A549 (cell line): ENCODE data around the gene STK33. TPM values are rescaled to one million over a fixed set of nuclear protein-coding genes. Genes with fewer than 3 reads are reported as not detected.

Source experiments
- ATAC-seq, 2 experiments: fragments of 200-7000 bp in 1 of 2; fragments of >200 bp in 1 of 2; cut with Nextera tagmentation in 1 of 2; cut with Tn5 transposase in 1 of 2; 3 replicates each; pipeline versions ENCODE4 v1.8.0 to v1.9.1; 2018 to 2020; ENCODE audit warnings: mild to moderate bottlenecking in 1 of 2, moderate library complexity in 1 of 2
- CTCF ChIA-PET: fragments of 300-600 bp; sonication (Branson Sonifier 250); formaldehyde crosslinking; extraction: SDS; loops from one replicate; lab custom pipeline; 2021; ENCODE audit warnings: antibody characterized with exemption, inconsistent platforms; lab: Yijun Ruan, JAX
- POLR2A ChIA-PET: fragments of 350-600 bp; formaldehyde crosslinking; extraction: SDS; loops from one replicate; lab custom pipeline; 2021; ENCODE audit warnings: antibody characterized with exemption, inconsistent platforms; lab: Yijun Ruan, JAX
- DNase-seq, 2 experiments: peaks; one replicate each; pipeline versions ENCODE4 v3.0.0 to v3.0.0-alpha.2; 2011 to 2016; ENCODE audit warnings: low read depth in 1 of 2, low spot score in 1 of 2
- FAIRE-seq: peaks from 2 replicates; lab custom pipeline; 2011; peaks lifted over from hg19 to GRCh38; lab: Jason Lieb, UNC
- H3K27ac ChIP-seq, 2 experiments: fragments of >200 bp; sonication (Bioruptor Twin); formaldehyde crosslinking; 3 replicates each; pipeline ENCODE4 v1.5.1; 2016 to 2017
- H3K4me1 ChIP-seq: fragments of >200 bp; sonication (Bioruptor Twin); formaldehyde crosslinking; 3 replicates; pipeline ENCODE4 v1.6.1; 2016
- H3K4me2 ChIP-seq: fragments of >200 bp; sonication (Bioruptor Twin); formaldehyde crosslinking; 3 replicates; pipeline ENCODE4 v1.6.1; 2016
- H3K4me3 ChIP-seq: fragments of >200 bp; sonication (Bioruptor Twin); formaldehyde crosslinking; 3 replicates; pipeline ENCODE4 v1.5.1; 2016
- H3K9me3 ChIP-seq: fragments of >200 bp; sonication (Bioruptor Twin); formaldehyde crosslinking; 3 replicates; pipeline ENCODE4 v1.6.1; 2016
- CTCF ChIP-seq: fragments of >200 bp; sonication (Bioruptor Twin); formaldehyde crosslinking; IDR thresholded peaks from 3 replicates; pipeline ENCODE4 v1.5.1; 2016
- E2F6 ChIP-seq: IDR thresholded peaks from 2 replicates; pipeline ENCODE4 v1.6.1; 2012; ENCODE audit warnings: low read depth, borderline replicate concordance
- EHMT2 ChIP-seq: fragments of 200-600 bp; sonication (generic); IDR thresholded peaks from 2 replicates; pipeline ENCODE4 v1.6.1; 2016; ENCODE audit warnings: antibody characterized with exemption, low read depth, mild to moderate bottlenecking, moderate library complexity
- ELK1 ChIP-seq: fragments of 150-350 bp; IDR thresholded peaks from 2 replicates; pipeline ENCODE4 v1.6.1; 2014; ENCODE audit warnings: low read depth, mild to moderate bottlenecking, low read length
- EP300 ChIP-seq, 2 experiments: fragments of >200 bp; sonication (Bioruptor Twin); formaldehyde crosslinking; IDR thresholded peaks; 2 replicates in 1 of 2; 3 replicates in 1 of 2; pipeline ENCODE4 v1.6.1; 2016 to 2017
- ESRRA ChIP-seq: fragments of 150-350 bp; IDR thresholded peaks from 2 replicates; pipeline ENCODE4 v1.6.1; 2014; ENCODE audit warnings: mild to moderate bottlenecking, low read length, borderline replicate concordance
- FOSL2 ChIP-seq, 2 experiments: fragments of 450-650 bp in 1 of 2; fragments of >200 bp in 1 of 2; sonication (Bioruptor Twin) in 1 of 2; formaldehyde crosslinking; IDR thresholded peaks; 2 replicates each; pipeline versions ENCODE4 v1.5.0 to v1.6.1; 2016 to 2020; ENCODE audit warnings: mild to moderate bottlenecking in 1 of 2, moderate library complexity in 1 of 2
- JUN ChIP-seq, 2 experiments: fragments of >200 bp; sonication (Bioruptor Twin); formaldehyde crosslinking; IDR thresholded peaks; 2 replicates in 1 of 2; 3 replicates in 1 of 2; pipeline ENCODE4 v1.6.1; 2016 to 2017
- JUNB ChIP-seq: fragments of >200 bp; sonication (Bioruptor Twin); formaldehyde crosslinking; IDR thresholded peaks from 2 replicates; pipeline ENCODE4 v1.6.1; 2016
- MAFK ChIP-seq: fragments of 450-650 bp; IDR thresholded peaks from 2 replicates; pipeline ENCODE4 v1.6.1; 2014; ENCODE audit not compliant: partially characterized antibody
- PHF8 ChIP-seq: fragments of 200-600 bp; sonication (generic); IDR thresholded peaks from 2 replicates; pipeline ENCODE4 v1.6.1; 2016; ENCODE audit warnings: low read depth, mild to moderate bottlenecking, antibody characterized with exemption, moderate library complexity, borderline replicate concordance
- POLR2A ChIP-seq: IDR thresholded peaks from 2 replicates; pipeline ENCODE4 v1.6.1; 2012; ENCODE audit warnings: mild to moderate bottlenecking, low read length
- SREBF2 ChIP-seq: fragments of 450-650 bp; IDR thresholded peaks from 2 replicates; pipeline ENCODE4 v1.6.1; 2014; ENCODE audit warnings: mild to moderate bottlenecking, moderate library complexity
- WGBS: methylation state at CpG from one replicate; pipeline ENCODE4 v1.1.6; 2017; ENCODE audit errors: missing lambda C conversion rate; 5-methylcytosine and 5-hydroxymethylcytosine counted together
- polyA plus RNA-seq, 4 experiments: library from polyadenylated mRNA; depleted of rRNA in 3 of 4; stranded (reverse); fragments of >200 nt; fragmentation: RNase III in 1 of 4; extraction: RNeasy Plus Mini Kit Qiagen cat#74134 plus additional on column Dnase treatment in 1 of 4; gene quantifications; 2 replicates in 3 of 4; 3 replicates in 1 of 4; pipeline ENCODE4 v1.2.3, GENCODE V29; 2011 to 2017
- TF ChIP-seq, protein P1 (sequence below): fragments of 450-650 bp; IDR thresholded peaks from 2 replicates; pipeline ENCODE4 v1.6.1; 2014; ENCODE audit warnings: antibody characterized with exemption
- TF ChIP-seq, protein P2 (sequence below): fragments of 200-600 bp; sonication (generic); IDR thresholded peaks from 2 replicates; pipeline ENCODE4 v1.6.1; 2016; ENCODE audit warnings: antibody characterized with exemption, mild to moderate bottlenecking, moderate library complexity

Gene STK33
- polyA plus RNA-seq, 2 of the 4 experiments (the other 2 are of a cell fraction): 5.2 to 5.8 TPM

DNA sequence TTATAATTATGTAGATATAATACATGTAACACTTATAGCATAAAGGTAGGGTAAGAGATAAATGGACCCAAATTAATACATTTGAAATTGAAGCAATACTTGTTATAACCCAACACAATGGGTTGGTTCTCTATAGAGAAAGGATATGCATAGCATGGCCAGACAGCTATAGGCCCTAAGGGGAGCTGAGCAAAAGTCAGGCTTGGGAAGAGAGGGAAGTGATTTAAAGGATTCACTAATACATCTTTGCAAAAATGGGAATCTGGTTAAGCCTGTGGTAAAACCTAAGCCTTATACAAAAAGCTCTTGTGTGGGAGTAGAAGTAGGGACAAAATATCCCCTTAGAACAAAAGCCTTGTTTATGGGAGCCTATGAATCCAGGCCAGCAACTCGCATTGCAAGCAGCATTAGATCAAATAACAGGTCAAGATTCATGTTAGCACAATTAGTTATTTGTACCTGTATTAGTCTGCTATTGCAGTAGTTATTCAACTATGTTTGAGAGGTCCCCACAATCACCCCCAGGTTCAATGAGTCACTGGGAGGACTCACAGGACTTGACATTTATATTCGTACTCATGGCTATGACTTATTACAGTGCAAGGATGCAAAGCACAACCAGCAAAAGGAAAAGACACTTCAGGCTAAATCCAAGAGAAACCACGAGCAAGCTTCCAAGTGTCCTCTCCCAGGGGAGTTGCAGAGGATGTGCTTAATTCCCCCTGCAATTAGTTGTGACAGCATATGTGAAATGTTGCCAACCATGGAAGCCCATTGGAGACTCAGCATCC lies 185.7 kb downstream of the STK33 start (continued):
- TF ChIP-seq ESRRA: no peak
- no peak for TF ChIP-seq POLR2A
- TF ChIP-seq, protein P1, sequence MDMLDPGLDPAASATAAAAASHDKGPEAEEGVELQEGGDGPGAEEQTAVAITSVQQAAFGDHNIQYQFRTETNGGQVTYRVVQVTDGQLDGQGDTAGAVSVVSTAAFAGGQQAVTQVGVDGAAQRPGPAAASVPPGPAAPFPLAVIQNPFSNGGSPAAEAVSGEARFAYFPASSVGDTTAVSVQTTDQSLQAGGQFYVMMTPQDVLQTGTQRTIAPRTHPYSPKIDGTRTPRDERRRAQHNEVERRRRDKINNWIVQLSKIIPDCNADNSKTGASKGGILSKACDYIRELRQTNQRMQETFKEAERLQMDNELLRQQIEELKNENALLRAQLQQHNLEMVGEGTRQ: no peak
- TF ChIP-seq EP300 (IDR thresholded peaks at IDR 0.05): no peak

- H3K27ac ChIP-seq: no peak overlapping the region
- ATAC-seq (no peak), DNase-seq (no peak), FAIRE-seq (no peak)
- no peaks in the 10 kb centered on the region for H3K4me1 ChIP-seq
- no peak overlapping the region for H3K4me3 ChIP-seq
- 13% methylated on average over 1 of the region's 1 CpG for WGBS
- H3K4me2 ChIP-seq: no peak overlapping the region
- H3K9me3 ChIP-seq: no peaks in the 10 kb centered on the region
- ChIA-PET POLR2A (no interaction called here), CTCF (interaction anchor here (0.8 kb wide), 1 partner anchor 160 kb away, joined by 3 read pairs; no protein-coding TSS in a partner anchor)
- TF ChIP-seq FOSL2 (IDR thresholded peaks at IDR 0.05) (no peak), FOSL2 (CRISPR knock-in tag; IDR thresholded peaks at IDR 0.05) (no peak)
- TF ChIP-seq, protein P2, sequence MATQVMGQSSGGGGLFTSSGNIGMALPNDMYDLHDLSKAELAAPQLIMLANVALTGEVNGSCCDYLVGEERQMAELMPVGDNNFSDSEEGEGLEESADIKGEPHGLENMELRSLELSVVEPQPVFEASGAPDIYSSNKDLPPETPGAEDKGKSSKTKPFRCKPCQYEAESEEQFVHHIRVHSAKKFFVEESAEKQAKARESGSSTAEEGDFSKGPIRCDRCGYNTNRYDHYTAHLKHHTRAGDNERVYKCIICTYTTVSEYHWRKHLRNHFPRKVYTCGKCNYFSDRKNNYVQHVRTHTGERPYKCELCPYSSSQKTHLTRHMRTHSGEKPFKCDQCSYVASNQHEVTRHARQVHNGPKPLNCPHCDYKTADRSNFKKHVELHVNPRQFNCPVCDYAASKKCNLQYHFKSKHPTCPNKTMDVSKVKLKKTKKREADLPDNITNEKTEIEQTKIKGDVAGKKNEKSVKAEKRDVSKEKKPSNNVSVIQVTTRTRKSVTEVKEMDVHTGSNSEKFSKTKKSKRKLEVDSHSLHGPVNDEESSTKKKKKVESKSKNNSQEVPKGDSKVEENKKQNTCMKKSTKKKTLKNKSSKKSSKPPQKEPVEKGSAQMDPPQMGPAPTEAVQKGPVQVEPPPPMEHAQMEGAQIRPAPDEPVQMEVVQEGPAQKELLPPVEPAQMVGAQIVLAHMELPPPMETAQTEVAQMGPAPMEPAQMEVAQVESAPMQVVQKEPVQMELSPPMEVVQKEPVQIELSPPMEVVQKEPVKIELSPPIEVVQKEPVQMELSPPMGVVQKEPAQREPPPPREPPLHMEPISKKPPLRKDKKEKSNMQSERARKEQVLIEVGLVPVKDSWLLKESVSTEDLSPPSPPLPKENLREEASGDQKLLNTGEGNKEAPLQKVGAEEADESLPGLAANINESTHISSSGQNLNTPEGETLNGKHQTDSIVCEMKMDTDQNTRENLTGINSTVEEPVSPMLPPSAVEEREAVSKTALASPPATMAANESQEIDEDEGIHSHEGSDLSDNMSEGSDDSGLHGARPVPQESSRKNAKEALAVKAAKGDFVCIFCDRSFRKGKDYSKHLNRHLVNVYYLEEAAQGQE: peak; percentile 88
These were observed 190.7 kb downstream of the STK33 start for GRCh38 chr11:8403310-8403709.

DNA sequence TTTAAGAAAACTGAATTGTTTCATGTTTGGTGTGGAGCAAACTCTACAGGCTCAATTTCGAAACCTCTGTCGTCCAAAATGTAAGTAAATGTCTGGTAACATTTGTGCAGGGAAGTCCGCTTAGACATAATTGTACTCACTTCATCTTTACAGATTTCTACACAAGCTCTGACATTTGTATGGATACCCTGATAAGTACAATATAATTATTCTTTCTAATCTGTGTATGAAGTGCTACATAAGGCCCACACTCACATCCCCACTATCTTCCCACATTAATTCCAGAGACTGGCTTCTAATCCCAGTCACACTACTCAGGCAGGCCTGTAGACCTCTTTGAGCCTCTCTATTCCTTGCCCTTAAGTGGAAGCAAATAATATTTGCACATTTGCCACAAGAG lies 201.1 kb downstream of the STK33 start:
- ChIA-PET CTCF (interaction anchor here (1.1 to 1.2 kb wide), 2 partner anchors 28 to 174 kb away, joined by 3 read pairs; no protein-coding TSS in a partner anchor), POLR2A (no interaction called here)
- 75% methylated on average over 3 of the region's 3 CpGs for WGBS
- ATAC-seq (no peak), DNase-seq (no peak), FAIRE-seq (no peak)
- no peak overlapping the region for H3K4me2 ChIP-seq
- no peak overlapping the region for H3K4me3 ChIP-seq
- no peaks in the 10 kb centered on the region for H3K9me3 ChIP-seq
- H3K27ac ChIP-seq: no peak overlapping the region
- no peaks in the 10 kb centered on the region for H3K4me1 ChIP-seq
- no peak for TF ChIP-seq MAFK

DNA sequence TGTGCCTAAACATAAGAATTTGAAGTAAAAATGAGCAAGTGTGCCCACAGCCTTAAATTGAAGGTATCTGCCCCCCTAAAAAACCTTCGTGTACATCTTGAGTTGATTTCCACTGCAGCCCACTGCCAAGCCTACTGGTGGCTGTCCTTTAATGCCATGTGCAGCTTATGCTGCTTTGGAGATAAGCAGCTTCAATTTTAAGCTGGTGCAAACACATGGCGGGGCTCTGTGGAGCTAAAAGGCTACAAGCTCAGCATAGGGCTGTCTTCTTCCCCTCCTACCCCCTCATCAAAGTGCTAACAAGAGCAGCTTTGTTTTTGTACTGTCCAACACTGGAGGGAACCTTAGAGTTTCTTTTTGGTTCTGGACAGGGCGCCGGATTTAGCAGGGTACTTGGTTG lies 201.9 kb downstream of the STK33 start:
- DNase-seq (no peak), ATAC-seq (no peak), FAIRE-seq (no peak)
- ChIA-PET CTCF (interaction anchor here (1.1 kb wide), 1 partner anchor 173 kb away, joined by 3 read pairs; no protein-coding TSS in a partner anchor), POLR2A (no interaction called here)
- no peaks in the 10 kb centered on the region for H3K4me1 ChIP-seq
- TF ChIP-seq JUN (IDR thresholded peaks at IDR 0.05) (no peak), EHMT2 (no peak), ELK1 (no peak), E2F6 (no peak), JUNB (no peak), SREBF2 (no peak), PHF8 (no peak), CTCF (no peak)
- TF ChIP-seq, protein P2: no peak
- WGBS: 52% methylated on average over 4 of the region's 4 CpGs
- H3K27ac ChIP-seq: no peak overlapping the region
- H3K4me2 ChIP-seq: no peak overlapping the region
- no peak overlapping the region for H3K4me3 ChIP-seq
- H3K9me3 ChIP-seq: no peaks in the 10 kb centered on the region
